NCI-H82 treated with DMSO at 0.1 percent for 48 hours (cell line): Measurements from ENCODE around the gene CKS2.
"Not testable (repeated sequence)": the region's sequence is repeated elsewhere in the genome, so short reads cannot be mapped to it uniquely, and the experiment has no call there.

Experiments
- DNase-seq: peaks from one replicate; lab custom pipeline; 2025; ENCODE audit not compliant: unreplicated experiment; lab: John Stamatoyannopoulos, UW

Gene CKS2

DNA sequence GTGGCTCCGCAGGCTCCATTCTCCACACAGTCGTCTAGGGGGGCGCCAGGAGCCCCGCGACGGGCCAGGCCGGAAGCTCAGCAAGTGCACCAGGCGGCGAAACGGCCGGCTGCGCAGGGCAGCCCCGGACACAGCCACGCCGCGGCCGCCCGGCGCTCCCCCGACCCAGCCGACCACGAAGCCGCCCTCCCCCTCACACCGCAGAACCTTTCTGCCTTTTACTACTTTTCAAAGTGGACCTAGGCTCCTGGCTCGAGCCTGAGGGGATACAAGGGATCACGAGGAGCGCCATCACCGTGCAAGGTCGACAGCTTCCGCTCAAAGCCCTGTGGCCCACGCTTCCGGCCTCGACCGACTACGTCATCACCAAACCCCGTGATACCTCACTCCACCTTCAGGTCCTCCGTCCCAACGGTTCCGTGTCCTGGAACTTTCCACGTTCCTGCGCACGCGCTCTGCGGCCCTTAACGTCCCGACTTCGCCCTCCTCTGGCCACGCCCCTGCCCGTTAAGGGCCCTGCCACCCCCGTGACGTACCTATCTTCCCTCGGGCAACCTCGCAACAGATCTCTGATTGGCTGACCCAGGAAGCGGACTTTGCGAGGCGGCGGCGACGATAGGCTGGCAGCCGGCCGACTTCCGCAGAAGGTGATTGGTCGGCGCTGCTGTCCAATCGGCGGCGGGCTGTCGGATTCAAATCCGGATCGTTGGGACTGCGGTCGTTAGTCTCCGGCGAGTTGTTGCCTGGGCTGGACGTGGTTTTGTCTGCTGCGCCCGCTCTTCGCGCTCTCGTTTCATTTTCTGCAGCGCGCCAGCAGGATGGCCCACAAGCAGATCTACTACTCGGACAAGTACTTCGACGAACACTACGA, at the start of gene CKS2:
TSS of gene CKS2 (plus strand) at position 721 of the 871 bp plus-strand sequence. CDS start at position 819, 98 bp downstream.
- peak; percentile 99 for DNase-seq

DNA sequence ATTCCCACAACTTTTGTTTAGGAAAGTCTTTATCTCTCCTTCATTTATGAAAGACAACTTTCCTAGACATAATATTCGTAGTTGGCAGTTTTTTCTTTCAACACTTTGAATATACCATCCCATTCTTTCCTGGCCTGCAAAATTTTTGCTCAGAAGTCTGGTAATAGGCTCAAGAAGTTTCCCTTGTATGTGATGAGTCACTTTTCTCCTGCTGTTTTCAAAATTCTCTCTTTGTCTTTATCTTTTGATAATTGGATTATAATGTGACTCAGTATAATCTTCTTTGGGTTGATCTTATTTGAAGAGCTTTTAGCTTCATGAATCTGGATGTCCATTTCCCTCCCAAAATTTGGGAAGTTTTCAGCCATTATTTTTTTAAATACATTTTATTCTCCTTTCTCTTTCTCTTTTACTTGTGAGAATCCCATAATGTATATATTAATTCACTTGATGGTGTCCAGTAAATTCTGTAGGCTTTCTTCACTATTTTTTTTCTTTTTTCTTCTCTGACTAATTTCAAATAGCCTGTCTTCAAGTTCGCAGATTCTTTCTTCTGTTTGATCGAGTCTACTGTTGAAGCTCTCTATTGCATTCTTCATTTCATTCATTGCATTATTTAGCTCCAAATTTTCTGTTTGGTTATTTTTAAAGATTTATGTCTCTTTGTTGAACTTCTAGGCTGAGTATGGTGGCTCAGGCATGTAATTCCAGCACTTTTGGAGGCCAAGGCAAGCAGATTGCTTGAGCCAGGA, 37.3 kb upstream of the CKS2 start:
- DNase-seq = no peak

DNA sequence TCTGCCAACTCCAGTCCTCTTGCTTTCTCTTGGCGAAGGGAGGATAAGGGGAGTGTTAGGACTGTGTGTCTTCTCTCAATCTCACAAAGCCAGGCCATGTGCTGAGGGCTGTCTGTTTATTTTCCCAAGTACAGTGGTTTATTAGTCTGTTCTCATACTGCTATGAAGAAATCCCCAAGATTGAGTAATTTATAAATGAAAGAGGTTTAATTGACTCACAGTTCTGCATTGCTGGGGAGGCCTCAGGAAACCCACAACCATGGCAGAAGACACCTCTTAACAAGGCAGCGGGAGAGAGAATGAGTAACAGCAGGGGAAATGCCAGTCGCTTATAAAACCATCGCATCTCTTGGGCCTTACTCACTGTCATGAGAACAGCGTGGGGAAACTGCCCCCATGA, 36.2 kb upstream of the CKS2 start:
- no peak for DNase-seq

DNA sequence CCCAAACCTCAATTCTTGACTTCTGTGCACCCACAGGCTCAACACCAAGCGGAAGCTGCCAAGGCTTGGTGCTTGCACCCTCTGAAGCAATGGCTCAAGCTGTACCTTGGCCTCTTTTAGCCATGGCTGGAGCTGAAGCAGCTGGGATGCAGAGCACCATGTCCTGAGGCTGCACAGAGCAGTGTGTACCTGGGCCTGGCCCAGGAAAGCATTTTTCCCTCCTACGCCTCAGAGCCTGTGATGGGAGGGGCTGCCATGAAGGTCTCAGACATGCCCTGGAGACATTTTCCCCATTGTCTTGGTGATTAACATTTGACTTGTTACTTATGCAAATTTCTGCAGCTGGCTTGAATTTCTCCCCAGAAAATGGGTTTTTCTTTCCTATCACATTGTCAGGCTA, 35.0 kb upstream of the CKS2 start:
- not testable (repeated sequence) for DNase-seq

DNA sequence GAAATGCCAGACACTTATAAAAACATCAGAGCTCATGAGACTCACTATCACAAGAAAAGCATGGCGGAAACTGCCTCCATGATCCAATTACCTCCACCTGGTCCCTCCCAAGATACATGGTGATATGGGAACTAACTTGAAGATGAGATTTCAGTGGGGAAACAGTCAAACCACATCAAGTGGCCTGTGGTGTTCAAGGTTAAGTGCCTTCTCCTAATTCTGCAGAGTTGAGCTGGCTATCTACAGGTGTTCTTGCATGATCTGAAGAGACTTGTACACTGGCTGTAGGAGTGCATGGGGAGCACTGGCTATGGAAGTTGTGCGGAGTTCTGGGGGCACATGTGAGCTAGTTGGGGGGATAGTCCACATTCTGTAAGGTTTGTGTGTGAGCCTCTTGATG, 34.0 kb upstream of the CKS2 start:
- no peak for DNase-seq

DNA sequence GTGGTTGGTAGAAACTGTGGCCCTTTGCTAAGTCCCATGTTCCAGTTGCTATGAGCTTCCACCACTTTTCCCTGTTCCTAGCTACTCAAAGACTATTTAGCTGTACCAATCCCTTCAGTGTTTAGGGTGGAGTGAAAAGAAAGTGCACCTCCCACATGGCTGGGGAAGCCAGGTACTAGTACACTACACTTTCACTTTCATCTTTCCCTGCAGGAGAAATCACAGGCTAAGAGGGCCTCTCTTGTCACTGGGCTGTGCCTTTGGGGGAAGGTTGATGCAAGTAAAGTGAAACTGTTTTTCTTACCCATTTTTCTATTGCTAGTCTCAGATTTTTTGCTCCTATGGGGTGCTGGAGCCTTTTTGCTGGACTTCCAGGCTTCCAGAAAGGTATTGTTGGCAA, 33.5 kb upstream of the CKS2 start:
- no peak for DNase-seq

DNA sequence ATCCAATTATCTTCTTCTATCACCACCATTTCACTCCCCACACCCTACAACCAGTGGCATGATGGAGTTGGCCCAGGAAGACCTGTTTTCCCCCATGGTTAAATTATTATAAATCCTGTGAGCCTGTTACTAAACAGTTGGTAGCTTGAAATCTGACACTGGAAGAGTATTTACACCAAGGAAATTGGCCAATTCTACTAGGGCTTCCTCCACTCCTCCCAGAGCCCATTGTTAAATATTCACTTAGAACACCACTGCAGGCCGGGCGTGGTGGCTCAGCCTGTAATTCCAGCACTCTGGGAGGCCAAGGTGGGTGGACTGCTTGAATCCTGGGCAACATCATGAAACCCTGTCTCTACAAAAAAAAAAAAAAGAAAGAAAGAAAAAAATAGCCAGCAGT, 32.4 kb upstream of the CKS2 start:
- no peak for DNase-seq

DNA sequence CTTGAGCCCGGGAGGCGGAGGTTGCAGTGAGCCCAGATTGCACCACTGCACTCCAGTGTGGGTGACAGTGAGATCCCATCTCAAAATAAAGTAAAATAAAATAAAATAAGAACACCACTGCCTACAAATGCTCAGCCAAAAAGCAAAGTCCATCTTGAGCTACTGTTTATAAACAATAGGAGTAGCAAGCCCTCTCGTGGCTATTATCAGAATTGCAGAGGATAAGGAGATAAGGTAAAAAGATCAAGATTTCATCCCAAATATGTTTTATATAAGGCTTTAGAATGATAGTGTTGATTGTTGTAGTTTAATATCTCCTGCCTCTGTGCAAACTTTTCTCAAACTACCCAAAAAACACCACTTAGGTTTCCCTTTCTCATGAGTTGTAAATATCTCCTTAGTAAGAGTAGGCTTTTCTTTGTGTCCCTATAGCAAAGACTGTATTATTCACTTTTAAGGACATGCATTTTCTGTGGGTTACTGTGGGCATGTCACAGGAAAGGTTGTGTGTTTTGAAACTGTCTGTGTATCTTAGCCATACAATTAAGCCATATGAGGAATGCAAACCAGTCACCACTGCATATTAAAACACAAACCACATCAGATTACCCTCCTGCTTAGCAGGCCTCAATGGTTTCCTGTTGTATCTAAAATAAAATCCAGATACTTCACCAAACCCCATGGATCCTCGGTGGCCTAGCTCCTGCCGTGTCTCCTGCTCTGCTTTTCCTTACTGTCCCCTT, 31.8 kb upstream of the CKS2 start:
- no peak for DNase-seq

DNA sequence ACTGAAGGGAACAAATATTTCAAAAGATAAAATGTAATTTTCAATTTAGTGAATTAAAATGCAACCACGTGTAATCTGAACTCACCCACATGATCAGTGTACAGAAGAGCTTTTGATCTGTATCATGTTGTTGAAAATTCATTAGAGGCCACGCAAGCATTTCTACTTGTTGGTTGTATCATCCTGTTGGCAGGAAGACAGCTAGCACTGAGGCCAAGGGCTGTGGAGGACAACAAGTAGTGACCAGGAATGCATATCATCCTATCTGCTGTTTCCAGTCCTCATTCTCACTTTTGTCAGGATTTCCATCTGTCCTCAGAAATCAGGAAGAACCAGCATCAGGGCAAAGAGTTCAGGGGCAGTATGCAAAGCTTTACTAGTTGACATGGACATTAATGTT, 29.9 kb upstream of the CKS2 start:
- no peak for DNase-seq

DNA sequence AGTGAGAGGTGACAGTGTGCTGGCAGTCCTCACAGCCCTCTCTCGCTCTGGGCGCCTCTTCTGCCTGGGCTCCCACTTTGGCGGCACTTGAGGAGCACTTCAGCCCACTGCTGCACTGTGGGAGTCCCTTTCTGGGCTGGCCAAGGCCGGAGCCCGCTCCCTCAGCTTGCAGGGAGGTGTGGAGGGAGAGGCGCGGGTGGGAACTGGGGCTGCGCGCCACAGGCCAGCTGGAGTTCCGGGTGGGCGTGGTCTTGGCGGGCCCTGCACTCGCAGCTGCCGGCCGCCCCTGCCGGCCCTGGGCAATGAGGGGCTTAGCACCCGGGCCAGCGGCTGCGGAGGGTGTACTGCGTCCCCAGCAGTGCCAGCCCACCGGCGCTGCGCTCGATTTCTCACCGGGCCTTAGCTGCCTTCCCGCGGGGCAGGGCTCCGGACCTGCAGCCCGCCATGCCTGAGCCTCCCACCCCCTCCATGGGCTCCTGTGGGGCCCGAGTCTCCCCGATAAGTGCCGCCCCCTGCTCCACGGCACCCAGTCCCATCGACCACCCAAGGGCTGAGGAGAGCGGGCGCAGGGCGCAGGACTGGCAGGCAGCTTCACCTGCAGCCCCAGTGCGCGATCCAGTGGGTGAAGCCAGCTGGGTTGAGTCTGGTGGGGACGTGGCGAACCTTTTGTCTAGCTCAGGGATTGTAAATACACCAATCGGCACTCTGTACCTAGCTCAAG, 28.6 kb upstream of the CKS2 start:
- DNase-seq = not testable (repeated sequence)

DNA sequence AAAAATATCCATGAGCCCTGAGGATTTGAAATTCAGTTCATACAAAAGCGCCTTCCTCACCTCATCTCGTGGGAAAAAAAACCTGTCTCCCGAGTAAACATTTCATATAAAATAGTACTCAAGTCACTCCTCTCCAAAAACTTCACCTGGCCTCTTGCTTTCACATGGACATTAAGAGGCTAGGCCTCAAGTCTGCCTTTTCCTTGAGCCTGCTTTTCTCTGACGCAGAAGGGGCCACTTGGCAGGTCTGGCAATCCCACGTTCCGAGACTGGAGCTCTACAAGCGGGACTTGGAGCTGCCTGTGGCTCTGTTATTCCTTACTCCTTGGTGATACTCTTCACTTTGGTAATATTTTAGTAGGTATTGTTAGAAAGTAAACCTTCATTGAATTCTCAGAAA, 26.9 kb upstream of the CKS2 start:
- no peak for DNase-seq

DNA sequence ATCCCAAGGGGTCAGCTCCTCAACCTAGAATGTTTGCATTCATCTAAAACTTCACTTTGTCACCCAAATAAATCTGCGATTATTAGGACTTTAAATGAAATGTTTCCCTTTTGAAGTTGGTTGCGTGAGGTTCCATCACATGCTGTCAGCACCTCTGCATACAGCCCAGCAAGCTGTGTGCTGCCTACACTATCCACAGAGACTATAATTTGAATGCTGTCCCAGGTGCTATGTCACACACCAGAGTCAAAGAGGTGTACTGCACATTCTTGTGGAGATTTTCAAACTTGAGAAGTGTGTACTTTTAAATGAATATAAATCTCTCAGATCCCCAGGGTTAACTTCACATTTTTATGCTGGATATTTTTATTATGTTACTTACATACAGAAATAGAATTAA, 19.3 kb upstream of the CKS2 start:
- no peak for DNase-seq

DNA sequence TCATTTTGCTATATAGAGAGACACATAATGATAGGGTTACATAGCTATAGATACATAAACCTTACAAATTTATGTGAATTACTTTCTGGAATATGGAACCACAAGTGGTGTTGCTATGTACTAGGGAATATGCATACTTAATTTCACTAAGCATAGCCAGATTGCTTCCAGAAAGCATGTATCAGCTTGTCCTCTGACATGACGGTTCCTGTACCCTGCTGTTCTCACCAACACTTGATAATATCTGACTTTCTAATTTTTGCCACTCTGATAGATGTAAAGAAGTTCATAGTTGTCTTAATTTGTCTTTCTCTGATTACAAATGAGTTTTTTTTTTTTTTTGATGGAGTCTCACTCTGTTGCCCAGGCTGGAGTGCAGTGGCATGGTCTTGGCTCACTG, 18.0 kb upstream of the CKS2 start:
- no peak for DNase-seq

DNA sequence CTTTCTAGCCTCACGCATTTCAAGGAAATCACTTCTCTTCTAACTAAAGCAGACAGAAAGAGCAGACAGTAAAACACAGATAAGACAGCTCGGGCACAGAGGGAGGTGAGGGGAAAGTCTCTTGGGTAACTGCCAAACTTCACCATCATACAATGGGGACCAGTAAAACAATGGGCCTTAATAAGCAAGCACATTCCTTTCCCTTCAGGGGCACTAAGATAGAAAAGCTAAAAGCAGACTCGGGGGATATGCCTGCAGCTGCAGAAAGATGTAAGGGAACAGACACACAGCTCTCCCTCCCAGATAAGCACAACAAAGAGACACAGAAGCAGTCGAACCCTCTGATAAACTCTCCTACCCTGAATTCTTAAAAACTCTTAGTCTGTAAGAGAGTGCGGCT, 15.6 kb upstream of the CKS2 start:
- no peak for DNase-seq

DNA sequence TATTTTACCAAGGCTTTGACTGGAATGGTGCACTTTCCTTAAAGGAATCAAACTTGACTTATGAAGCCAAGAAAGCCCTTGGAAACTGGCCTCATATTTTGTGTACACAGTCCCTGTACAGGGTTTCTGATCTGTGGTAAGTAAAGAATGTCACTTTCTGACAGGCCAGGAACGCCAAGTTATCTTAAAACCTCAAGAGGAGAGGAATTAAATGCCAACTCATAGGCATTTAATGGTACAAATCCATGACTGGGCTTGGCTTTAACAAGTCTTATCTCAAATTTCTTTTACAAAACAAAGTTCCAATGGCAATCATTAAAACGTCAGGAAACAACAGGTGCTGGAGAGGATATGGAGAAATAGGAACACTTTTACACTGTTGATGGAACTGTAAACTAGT, 9.0 kb upstream of the CKS2 start:
- not testable (repeated sequence) for DNase-seq

DNA sequence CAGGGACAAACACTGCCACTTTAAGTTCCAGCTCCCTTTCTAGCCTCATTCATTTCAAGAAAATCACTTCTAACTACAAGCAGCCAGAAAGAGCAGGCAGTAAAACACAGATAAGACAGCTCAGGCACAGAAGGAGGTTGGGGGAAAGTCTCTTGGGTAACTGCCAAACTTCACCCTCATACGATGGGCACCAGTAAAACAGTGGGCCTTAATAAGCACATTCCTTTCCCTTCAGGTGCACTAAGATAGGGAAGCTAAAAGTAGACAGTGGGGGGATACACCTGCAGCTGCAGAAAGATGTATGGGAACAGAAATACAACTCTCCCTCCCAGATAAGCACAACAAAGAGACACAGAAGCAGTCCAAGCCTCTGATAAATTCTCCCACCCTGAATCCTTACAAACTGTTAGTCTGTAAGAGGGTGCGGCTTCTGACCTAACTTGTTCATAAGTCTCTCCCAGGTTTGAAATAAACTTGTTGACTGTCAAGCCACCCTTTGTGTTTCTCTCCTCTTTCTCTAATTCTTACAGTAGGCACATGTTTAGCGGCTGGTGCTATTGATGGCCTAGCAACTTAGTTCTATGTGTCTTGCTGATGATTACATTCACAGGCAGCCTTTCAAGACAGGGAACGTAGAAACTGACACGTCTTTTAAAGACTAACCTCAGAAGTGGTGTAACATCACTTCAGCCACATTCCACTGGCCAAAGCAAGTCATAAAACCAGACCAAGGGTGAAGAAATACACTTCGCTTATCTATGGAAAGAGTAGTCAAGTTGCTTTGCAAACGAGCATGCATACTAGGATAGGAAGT, 6.8 kb upstream of the CKS2 start:
- DNase-seq = no peak

DNA sequence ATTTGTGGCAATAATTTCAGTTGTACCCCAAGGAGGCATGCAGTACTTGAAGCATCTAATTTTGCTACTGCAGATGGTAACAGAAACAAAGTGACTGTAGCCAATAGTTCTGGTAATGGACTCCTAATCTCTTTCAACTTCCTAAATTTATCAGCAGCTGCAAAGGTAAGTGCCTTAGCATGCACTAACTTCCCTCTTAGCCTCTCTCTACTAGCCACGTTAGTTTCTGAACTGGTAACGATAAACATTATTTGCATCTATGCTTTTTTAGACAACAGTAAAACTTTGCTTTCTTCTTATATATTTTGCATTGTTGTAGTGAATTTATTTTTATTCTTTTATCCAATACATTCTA, 6.2 kb upstream of the CKS2 start:
- no peak for DNase-seq

DNA sequence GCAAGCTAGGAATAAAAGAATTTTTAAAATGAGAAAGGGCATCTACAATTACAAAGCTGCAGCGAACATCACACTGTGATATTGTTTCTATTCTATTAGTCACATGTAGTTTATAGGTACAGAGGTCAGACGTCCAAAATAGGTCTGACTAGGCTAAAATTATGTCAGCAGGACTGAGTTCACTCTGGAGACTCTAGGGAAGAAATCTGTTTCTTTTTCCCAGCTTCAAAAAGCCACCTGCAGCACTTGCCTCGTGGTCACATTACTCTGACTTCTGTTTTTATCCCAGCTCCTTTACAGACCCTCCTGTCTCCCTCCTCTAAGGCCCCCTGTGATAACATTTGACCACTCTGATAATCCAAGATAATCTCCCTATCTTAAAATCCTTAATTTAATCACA, 5.1 kb upstream of the CKS2 start:
- peak; percentile 69 for DNase-seq

DNA sequence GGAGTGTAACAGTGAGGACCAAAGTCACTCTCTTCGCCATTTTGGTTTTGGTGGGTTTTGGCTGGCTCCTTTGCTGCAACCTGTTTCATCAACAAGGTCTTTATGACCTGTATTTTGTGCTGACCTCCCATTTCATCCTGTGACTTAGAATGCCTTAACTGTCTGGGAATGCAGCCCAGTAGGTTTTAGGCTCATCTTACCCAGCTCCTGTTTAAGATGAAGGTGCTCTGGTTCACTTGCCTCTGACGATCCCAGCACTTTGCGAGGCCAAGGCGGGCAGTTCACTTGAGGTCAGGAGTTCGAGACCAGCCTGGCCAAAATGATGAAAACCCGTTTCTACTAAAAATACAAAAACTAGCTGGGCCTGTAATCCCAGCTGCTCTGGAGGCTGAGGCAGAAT, 1.8 kb upstream of the CKS2 start:
- no peak for DNase-seq
